Astrocyte of the spinal cord (primary cell): ENCODE measurements around the gene ITPKC.

ENCODE experiments used
- DNase-seq: peaks from one replicate; pipeline ENCODE4 v3.0.0; 2011; ENCODE audit warnings: low read depth, low spot score
- H3K4me3 ChIP-seq: 2 replicates; pipeline ENCODE4 v1.5.1; 2011; ENCODE audit warnings: low read depth, mild to moderate bottlenecking, low read length, moderate library complexity
- CTCF ChIP-seq: IDR thresholded peaks from 2 replicates; pipeline ENCODE4 v1.5.1; 2012; ENCODE audit warnings: low read depth, mild to moderate bottlenecking, low read length, inconsistent platforms
- in situ Hi-C: cut with HindIII; loops from 2 replicates; pipeline ENCODE4 v1.10.0; 2017; ENCODE audit warnings: low sequenced_read_pairs

Gene ITPKC

DNA sequence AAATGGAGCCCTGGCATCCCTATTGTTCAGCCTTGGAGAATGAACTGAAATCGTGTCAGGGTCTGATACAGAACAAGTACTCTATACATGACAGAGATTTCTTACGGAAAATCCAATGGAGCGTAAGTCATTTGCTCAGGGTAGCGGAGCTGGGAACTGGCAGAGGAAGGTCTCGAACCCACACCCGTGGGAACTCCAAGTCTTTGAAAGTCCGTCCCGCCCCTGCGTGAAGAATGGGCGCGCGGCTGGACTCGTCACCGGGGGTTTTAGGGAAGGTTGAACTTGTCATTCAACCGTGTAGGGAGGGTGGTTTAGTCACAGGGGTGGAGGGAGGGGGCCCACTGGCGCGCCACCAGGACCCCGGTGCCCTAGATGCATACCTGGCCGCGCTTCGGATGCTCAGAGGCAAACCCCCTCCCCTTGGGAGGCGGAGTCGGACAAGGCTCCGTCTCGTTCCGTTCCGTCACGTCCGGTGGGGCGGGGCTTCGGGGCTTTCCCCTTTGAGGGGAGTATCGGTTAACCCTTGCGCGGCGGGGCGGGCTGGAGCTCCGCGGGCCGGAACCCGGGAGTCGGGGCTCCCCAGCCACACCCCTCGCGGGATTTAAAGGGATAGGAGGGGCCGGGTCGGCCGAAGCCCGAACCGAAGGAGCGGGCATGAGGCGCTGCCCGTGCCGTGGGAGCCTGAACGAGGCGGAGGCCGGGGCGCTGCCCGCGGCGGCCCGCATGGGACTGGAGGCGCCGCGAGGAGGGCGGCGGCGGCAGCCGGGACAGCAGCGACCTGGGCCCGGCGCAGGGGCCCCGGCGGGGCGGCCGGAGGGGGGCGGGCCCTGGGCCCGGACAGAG lies at the start of gene ITPKC, which contains the start of gene COQ8B:
Gene ITPKC (plus strand): TSS at position 631 of the 843 bp plus-strand sequence. CDS start 24 bp downstream, at position 655.
Gene COQ8B (minus strand): TSS at position 405 of the 843 bp plus-strand sequence. CDS start 2,254 bp downstream, outside the sequence.
- in situ Hi-C loops: no loop called here
- TF ChIP-seq CTCF: no peak
- H3K4me3 ChIP-seq: peak within 1 kb of the TSS; percentile 83
- peak; percentile 99 for DNase-seq

- no peak for TF ChIP-seq CTCF
- no peak overlapping the region for H3K4me3 ChIP-seq
- DNase-seq: no peak
- in situ Hi-C loops: no loop called here
These were observed 49.3 kb upstream of the ITPKC start for GRCh38 chr19:40667602-40668001.

GRCh38 chr19:40668991-40669614 lies 47.8 kb upstream of the ITPKC start:
- H3K4me3 ChIP-seq: no peak overlapping the region
- no peak for TF ChIP-seq CTCF
- DNase-seq: no peak
- in situ Hi-C loops: no loop called here

- DNase-seq: no peak
- in situ Hi-C loops: no loop called here
- no peak overlapping the region for H3K4me3 ChIP-seq
- TF ChIP-seq CTCF: no peak
These were observed 45.5 kb upstream of the ITPKC start for GRCh38 chr19:40671404-40671803.

GRCh38 chr19:40672038-40672437 lies 44.9 kb upstream of the ITPKC start:
- no peak for DNase-seq
- in situ Hi-C loops: no loop called here
- TF ChIP-seq CTCF: no peak
- no peak overlapping the region for H3K4me3 ChIP-seq

GRCh38 chr19:40672573-40673299 lies 44.2 kb upstream of the ITPKC start:
- H3K4me3 ChIP-seq: no peak overlapping the region
- in situ Hi-C loops: no loop called here
- DNase-seq: no peak
- no peak for TF ChIP-seq CTCF
